HL-60 (cell line): Measurements from ENCODE around the gene SEC14L1.

Experiments used
- DNase-seq, 2 experiments: peaks; one replicate each; pipeline ENCODE4 v3.0.0-alpha.2; 2010 to 2020; ENCODE audit warnings: low read depth in 1 of 2, low spot score in 1 of 2
- H3K27ac ChIP-seq: fragments of 250-450 bp; sonication (Bioruptor Pico); replicated peaks from 2 replicates; pipeline ENCODE4 v1.5.1; 2020; ENCODE audit warnings: mild to moderate bottlenecking, moderate library complexity
- H3K27me3 ChIP-seq: fragments of 250-450 bp; sonication (Bioruptor Pico); 2 replicates; pipeline ENCODE4 v1.5.1; 2021; ENCODE audit warnings: mild to moderate bottlenecking, moderate library complexity; ENCODE audit not compliant: insufficient read depth, poor library complexity, severe bottlenecking
- H3K4me3 ChIP-seq: replicated peaks from 2 replicates; pipeline ENCODE4 v1.5.1; 2011; ENCODE audit warnings: mild to moderate bottlenecking, control low read depth, low read length; ENCODE audit not compliant: insufficient read depth
- GABPA ChIP-seq: IDR thresholded peaks from 2 replicates; pipeline ENCODE4 v1.6.1; 2012; ENCODE audit warnings: low read depth
- POLR2AphosphoS5 ChIP-seq: IDR thresholded peaks from 2 replicates; pipeline ENCODE4 v1.6.1; 2012; ENCODE audit warnings: low read depth
- SPI1 ChIP-seq: IDR thresholded peaks from 2 replicates; pipeline ENCODE4 v1.6.1; 2012; ENCODE audit warnings: low read depth, mild to moderate bottlenecking, borderline replicate concordance
- TF ChIP-seq, protein P1 (sequence below): IDR thresholded peaks from 2 replicates; pipeline ENCODE4 v1.6.1; 2012; ENCODE audit warnings: low read depth; ENCODE audit not compliant: insufficient replicate concordance
- TF ChIP-seq, protein P2 (sequence below): IDR thresholded peaks from one replicate; pipeline ENCODE4 v1.5.1; 2011; ENCODE audit warnings: low read length, control low read depth, inconsistent platforms; ENCODE audit not compliant: insufficient read depth

The SEC14L1 gene

GRCh38 chr17:77210331-77210730 is 69.6 kb downstream of the SEC14L1 start:
- TF ChIP-seq GABPA (no peak), SPI1 (no peak), POLR2AphosphoS5 (no peak)
- TF ChIP-seq, protein P1, sequence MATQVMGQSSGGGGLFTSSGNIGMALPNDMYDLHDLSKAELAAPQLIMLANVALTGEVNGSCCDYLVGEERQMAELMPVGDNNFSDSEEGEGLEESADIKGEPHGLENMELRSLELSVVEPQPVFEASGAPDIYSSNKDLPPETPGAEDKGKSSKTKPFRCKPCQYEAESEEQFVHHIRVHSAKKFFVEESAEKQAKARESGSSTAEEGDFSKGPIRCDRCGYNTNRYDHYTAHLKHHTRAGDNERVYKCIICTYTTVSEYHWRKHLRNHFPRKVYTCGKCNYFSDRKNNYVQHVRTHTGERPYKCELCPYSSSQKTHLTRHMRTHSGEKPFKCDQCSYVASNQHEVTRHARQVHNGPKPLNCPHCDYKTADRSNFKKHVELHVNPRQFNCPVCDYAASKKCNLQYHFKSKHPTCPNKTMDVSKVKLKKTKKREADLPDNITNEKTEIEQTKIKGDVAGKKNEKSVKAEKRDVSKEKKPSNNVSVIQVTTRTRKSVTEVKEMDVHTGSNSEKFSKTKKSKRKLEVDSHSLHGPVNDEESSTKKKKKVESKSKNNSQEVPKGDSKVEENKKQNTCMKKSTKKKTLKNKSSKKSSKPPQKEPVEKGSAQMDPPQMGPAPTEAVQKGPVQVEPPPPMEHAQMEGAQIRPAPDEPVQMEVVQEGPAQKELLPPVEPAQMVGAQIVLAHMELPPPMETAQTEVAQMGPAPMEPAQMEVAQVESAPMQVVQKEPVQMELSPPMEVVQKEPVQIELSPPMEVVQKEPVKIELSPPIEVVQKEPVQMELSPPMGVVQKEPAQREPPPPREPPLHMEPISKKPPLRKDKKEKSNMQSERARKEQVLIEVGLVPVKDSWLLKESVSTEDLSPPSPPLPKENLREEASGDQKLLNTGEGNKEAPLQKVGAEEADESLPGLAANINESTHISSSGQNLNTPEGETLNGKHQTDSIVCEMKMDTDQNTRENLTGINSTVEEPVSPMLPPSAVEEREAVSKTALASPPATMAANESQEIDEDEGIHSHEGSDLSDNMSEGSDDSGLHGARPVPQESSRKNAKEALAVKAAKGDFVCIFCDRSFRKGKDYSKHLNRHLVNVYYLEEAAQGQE, result no peak
- TF ChIP-seq, protein P2, sequence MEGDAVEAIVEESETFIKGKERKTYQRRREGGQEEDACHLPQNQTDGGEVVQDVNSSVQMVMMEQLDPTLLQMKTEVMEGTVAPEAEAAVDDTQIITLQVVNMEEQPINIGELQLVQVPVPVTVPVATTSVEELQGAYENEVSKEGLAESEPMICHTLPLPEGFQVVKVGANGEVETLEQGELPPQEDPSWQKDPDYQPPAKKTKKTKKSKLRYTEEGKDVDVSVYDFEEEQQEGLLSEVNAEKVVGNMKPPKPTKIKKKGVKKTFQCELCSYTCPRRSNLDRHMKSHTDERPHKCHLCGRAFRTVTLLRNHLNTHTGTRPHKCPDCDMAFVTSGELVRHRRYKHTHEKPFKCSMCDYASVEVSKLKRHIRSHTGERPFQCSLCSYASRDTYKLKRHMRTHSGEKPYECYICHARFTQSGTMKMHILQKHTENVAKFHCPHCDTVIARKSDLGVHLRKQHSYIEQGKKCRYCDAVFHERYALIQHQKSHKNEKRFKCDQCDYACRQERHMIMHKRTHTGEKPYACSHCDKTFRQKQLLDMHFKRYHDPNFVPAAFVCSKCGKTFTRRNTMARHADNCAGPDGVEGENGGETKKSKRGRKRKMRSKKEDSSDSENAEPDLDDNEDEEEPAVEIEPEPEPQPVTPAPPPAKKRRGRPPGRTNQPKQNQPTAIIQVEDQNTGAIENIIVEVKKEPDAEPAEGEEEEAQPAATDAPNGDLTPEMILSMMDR, result no peak
- H3K27ac ChIP-seq, result no peak overlapping the region
- DNase-seq, result no peak
- no peak overlapping the region for H3K4me3 ChIP-seq
- no peaks in the 10 kb centered on the region for H3K27me3 ChIP-seq

DNA sequence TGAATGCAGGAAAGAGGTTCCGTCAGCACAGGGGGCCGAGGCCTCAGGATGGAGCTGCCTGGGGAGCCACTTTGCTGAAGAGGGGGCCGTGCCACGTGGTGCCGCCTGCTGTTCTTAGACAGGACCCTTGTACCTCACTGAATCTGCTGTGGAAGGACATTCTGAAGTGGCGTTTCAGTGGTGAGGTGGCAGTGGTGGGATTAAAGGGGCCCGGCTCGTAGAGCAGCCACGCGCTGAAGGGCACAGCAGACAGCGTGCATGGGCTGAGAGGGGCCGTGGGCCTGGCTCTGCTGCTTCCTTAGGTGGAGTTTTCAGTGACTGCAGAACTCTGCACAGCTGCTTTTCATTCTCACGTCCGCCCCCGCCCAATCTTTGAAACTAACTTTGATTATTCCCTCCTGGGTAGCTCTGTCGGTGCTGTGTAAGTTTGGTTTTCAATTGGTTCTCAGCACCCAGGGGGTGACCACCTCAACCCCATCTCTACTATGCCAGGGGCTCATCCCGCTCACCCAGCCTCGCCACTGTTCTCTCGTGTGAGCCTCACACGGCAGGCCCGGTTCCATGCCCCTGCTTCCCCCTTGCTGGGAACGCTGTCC is 70.3 kb downstream of the SEC14L1 start:
- Histone ChIP-seq H3K27ac (no peak overlapping the region), H3K27me3 (no peaks in the 10 kb centered on the region), H3K4me3 (no peak overlapping the region)
- TF ChIP-seq GABPA (no peak), SPI1 (no peak), POLR2AphosphoS5 (no peak)
- TF ChIP-seq, protein P1, result no peak
- TF ChIP-seq, protein P2, result no peak
- DNase-seq, result no peak

DNA sequence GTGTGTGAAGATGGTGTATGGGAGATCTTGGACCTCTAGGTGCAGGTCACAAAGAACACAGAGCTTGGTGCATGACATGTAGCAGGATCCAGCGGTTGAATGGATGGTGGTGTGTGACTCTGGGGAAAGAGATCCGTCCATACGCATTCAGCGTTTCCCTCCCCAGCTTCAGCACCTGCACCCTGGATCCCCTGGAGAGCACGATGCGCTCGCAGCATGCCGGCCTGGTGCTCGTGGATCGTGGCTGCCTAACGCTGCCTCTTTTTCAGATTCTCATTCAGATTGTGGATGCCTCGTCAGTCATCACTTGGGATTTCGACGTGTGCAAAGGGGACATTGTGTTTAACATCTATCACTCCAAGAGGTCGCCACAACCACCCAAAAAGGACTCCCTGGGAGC is 70.9 kb downstream of the SEC14L1 start:
- H3K27me3 ChIP-seq, result no peaks in the 10 kb centered on the region
- DNase-seq, result no peak
- no peak overlapping the region for H3K27ac ChIP-seq
- H3K4me3 ChIP-seq, result no peak overlapping the region
- TF ChIP-seq, protein P2, result no peak
- TF ChIP-seq, protein P1, result no peak
- no peak for TF ChIP-seq SPI1
- TF ChIP-seq POLR2AphosphoS5, result no peak
- no peak for TF ChIP-seq GABPA
